Measurements from ENCODE around the gene MYLIP. TPM values are rescaled to one million over a fixed set of nuclear protein-coding genes. Genes with fewer than 3 reads are reported as not detected.

Gene MYLIP
- total RNA-seq, 1 donor from 2014 or later, result 5.7 TPM

DNA sequence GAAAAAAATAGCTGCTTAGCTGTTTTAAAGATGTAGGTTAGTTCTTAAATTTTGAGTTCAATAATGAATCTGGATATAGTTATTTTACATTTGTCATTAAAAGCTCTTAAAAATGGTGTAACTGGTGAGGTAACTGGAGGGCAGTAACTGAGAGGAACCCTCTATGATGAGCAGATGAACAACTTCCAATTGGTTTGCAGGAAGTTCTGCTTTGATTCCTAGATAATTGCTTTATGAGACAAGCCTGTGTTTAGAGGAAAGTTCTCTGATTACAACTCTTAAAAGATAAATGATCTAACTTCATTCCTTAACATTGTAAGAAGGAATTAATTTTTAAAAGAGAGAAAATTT lies 8.5 kb downstream of the MYLIP start:
- H3K4me3 ChIP-seq (ENCODE audit: low read depth, low read length), result no peak overlapping the region
- DNase-seq (ENCODE audit: low read depth), result no peak
- TF ChIP-seq, protein P1, sequence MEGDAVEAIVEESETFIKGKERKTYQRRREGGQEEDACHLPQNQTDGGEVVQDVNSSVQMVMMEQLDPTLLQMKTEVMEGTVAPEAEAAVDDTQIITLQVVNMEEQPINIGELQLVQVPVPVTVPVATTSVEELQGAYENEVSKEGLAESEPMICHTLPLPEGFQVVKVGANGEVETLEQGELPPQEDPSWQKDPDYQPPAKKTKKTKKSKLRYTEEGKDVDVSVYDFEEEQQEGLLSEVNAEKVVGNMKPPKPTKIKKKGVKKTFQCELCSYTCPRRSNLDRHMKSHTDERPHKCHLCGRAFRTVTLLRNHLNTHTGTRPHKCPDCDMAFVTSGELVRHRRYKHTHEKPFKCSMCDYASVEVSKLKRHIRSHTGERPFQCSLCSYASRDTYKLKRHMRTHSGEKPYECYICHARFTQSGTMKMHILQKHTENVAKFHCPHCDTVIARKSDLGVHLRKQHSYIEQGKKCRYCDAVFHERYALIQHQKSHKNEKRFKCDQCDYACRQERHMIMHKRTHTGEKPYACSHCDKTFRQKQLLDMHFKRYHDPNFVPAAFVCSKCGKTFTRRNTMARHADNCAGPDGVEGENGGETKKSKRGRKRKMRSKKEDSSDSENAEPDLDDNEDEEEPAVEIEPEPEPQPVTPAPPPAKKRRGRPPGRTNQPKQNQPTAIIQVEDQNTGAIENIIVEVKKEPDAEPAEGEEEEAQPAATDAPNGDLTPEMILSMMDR (conservative IDR thresholded peaks at IDR 0.05; ENCODE audit: low read depth, low read length), result no peak

- no peak overlapping the region for H3K4me3 ChIP-seq (ENCODE audit: low read depth, low read length)
- DNase-seq (ENCODE audit: low read depth), result no peak
- TF ChIP-seq, protein P1 (conservative IDR thresholded peaks at IDR 0.05; ENCODE audit: low read depth, low read length), result no peak
These were observed 10.7 kb downstream of the MYLIP start for GRCh38 chr6:16139556-16139955.

- no peak overlapping the region for H3K4me3 ChIP-seq (ENCODE audit: low read depth, low read length)
- no peak for DNase-seq (ENCODE audit: low read depth)
- TF ChIP-seq, protein P1 (conservative IDR thresholded peaks at IDR 0.05; ENCODE audit: low read depth, low read length), result no peak
These were observed 11.7 kb downstream of the MYLIP start for GRCh38 chr6:16140607-16141006.

GRCh38 chr6:16141514-16141913 lies 12.6 kb downstream of the MYLIP start:
- no peak for DNase-seq (ENCODE audit: low read depth)
- H3K4me3 ChIP-seq (ENCODE audit: low read depth, low read length), result no peak overlapping the region
- TF ChIP-seq, protein P1 (conservative IDR thresholded peaks at IDR 0.05; ENCODE audit: low read depth, low read length), result no peak

- TF ChIP-seq, protein P1 (conservative IDR thresholded peaks at IDR 0.05; ENCODE audit: low read depth, low read length), result no peak
- H3K4me3 ChIP-seq (ENCODE audit: low read depth, low read length), result no peak overlapping the region
- DNase-seq (ENCODE audit: low read depth), result no peak
These were observed 16.2 kb downstream of the MYLIP start for GRCh38 chr6:16145038-16145437.

GRCh38 chr6:16146028-16146427 lies 17.1 kb downstream of the MYLIP start:
- TF ChIP-seq, protein P1 (conservative IDR thresholded peaks at IDR 0.05; ENCODE audit: low read depth, low read length), result no peak
- H3K4me3 ChIP-seq (ENCODE audit: low read depth, low read length), result no peak overlapping the region
- no peak for DNase-seq (ENCODE audit: low read depth)

DNA sequence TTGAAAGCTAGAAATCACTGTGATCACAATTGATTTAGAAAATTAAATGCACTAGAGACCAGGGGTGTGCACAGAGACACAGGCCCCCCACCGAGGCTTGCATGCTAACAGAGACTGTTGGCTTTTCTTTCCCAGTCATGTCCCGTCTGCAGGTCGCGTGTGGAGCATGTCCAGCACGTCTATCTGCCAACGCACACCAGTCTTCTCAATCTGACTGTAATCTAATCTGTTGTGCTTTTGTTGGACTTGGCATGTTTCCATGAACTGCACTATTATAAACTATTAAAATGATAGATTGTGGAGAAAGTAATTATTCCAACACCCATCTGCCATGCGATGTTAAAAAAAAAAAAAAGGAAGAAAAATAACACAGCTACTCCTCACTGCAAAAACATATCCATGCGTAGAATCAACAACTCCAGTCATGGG lies 17.7 kb downstream of the MYLIP start:
- no peak overlapping the region for H3K4me3 ChIP-seq (ENCODE audit: low read depth, low read length)
- no peak for DNase-seq (ENCODE audit: low read depth)

More for the DNA sequence above, 17.7 kb downstream of the MYLIP start:
- TF ChIP-seq, protein P1 (conservative IDR thresholded peaks at IDR 0.05; ENCODE audit: low read depth, low read length), result no peak
